Left renal pelvis (tissue), 4 donors: ENCODE measurements around the gene MEN1. TPM values are rescaled to one million over a fixed set of nuclear protein-coding genes. Genes with fewer than 3 reads are reported as not detected.

Source experiments
- DNase-seq, 4 donors: peaks; one replicate each; pipeline ENCODE4 v3.0.0-alpha.2; 2013; ENCODE audit warnings: low read depth in 4 of 4, low spot score in 3 of 4
- polyA plus RNA-seq, 4 donors: library from polyadenylated mRNA; unstranded; fragments of 120-200 nt; gene quantifications; one replicate each; pipeline ENCODE4 v1.2.1, GENCODE V29; 2013; ENCODE audit not compliant: insufficient read length in 4 of 4

The MEN1 gene
- polyA plus RNA-seq, 4 donors = 31.4 to 50.8 (median 36.5) TPM

DNA sequence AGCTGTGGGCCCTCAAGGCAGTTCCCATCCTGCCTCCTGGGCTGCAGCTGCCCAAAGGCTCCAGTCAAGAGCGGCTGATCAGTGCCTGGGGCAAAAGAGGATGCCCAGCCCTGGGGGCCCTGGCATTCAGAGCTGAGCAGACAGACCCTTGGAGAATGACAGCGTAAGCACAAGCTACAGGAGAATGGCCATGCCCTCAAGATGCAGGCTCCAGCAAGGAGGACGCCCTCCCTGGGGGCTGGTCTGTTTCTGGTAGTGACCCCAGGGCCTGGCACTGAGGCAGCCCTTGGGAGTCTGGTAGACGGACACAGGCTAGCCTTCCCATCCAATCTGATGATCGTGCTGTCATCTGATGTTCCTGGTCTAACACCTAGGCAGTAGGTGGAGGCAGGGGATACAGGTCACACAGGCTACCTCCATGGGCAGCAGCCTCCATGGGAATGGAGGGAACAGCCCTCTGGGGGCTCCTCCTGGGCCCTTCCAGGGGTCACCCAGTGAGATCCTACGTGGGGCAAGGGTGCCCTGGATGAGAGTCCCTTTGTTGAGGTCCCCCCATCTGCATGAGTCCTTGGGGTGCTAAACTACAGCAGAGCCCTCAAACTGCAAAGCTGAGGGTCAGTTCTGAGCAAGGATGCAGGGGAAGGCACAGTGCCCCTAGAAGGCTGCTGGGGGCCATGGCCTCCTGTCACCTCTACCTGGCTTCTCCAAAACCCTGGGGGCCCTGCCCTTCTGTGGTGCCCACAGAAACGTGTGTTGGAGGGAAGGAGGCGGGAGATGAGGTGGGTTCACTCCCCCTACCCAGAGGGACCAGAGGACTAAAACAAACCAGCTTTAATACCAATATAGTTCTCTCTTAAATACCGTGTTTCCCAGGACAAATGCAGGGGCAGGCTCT, 21.8 kb downstream of the MEN1 start:
- no peak for DNase-seq

DNA sequence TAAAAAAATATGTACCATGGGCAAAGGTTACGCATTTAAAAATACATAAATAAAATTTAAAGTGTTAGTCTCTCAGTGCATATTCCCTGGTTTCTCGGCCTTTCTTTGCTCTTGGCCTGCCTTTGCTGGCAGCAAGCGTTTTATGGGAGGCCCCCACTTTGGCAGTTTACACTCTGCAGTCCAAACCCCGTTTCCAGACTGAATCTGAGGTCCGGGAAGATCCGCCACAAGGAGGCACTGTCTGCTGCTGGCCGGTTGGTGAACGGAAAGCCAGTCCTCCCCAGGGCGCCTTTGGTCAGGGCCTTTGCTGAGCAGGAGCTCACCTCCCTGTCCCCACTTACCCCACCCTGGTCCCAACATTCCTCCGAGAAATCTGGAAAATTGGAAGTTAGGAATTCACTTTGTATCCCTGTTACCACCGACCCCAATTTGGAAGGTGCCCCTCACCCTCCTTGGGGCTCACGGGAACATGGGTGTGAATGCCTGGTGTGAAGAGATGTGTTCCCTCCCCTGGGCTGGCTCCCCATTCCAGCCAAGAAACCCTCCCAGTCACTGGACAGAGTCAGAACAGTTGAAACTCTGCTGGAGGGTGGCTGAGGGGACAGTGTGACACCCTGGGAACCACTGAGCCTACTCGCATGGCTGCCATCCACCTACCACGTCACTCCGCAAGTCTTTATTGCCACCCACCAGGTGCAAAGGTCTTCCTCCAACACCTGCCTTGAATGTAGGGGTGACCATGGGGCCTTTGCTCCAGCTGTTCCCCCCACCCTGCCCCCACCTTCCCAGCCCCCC, 22.6 kb downstream of the MEN1 start:
- no peak for DNase-seq

- DNase-seq = no peak
These were observed 24.0 kb downstream of the MEN1 start for GRCh38 chr11:64786308-64786707.

GRCh38 chr11:64784813-64785581, 25.4 kb downstream of the MEN1 start:
- DNase-seq = no peak

DNA sequence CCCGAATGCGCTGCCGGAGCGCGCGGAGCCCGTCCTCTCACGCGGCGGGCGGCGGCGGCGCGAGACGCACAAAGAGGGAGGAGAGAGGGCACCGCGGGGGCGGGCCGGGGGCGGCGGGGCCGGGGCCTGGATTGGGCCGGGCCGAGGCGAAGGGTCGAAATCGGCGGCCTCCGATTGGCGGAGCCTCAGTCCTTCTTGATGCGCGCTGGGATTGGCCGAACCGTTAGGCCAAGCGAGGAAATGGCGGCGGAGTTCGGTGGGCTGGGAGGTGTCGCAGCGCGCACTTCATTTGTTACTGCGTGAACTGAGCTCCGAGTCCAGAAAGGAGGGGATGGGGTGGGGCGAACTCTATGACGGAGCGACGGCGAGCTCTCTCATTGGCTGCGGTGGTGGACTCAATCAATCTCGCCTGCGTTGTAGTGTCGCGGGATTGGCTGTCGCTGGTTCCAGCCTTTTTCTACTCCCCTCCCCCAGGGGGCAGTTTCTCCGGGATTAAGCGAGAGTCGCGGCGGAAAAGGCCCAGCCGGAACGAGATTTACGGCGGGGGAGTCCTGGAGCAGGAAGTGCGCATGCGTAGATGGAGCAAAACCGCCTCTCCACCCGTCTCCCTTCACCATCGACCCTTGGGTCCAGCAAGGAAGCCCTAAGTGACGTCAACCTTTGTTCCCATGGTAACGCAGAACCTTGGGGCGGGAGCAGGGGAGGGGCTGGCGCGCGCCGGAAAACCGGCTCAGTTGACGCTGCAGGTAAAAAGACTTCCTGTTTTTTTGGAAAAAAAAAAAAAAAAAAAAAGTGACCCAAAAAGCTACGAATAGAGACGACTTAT, 31.7 kb downstream of the MEN1 start, which contains the start of gene SF1:
Gene SF1, minus strand, starts transcription at position 70 of the 826 bp plus-strand sequence. CDS start 150 bp downstream, outside the sequence.
- DNase-seq = peak; percentile 100

GRCh38 chr11:64778223-64778472, 32.2 kb downstream of the MEN1 start:
- no peak for DNase-seq

DNA sequence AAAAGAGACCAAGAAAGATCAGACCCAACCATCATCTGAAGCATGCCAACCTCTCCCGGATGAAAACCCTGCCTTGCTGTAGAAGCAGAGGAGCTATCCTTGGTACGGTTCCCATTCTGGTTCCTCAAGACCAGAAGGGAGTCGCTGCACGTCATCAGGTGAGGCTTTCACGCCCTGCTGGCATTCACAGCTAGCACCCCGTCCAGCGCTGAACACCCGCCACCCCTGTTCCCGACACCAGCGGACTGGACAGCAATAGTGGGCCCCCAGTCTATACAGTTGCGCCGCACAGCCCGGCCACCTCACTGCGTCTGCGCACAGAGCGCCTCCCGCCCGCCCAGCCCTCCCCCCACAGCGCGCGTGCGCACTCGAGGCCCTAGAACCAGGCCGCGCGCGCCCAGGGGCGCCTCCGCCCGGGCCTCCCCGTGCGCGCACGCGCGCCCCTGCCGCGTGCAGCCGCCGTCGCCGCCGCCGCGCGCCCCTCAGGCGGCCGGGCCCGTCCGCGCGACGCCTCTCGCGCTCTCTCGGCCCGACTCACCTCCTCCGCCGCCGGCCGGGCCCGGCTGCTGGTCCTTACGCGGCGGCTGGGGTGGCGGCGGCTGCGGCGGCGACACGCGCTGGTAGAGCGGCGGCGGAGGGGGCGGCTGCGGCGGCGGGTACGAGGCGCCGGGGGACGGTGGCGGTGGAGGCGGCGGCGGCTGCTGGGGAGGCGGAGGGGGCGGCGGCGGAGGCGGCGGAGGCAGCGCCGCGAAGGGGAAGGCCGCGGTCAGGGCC, 32.7 kb downstream of the MEN1 start:
- peak in 2 of 4 donors; percentile 77 to 80 for DNase-seq

DNA sequence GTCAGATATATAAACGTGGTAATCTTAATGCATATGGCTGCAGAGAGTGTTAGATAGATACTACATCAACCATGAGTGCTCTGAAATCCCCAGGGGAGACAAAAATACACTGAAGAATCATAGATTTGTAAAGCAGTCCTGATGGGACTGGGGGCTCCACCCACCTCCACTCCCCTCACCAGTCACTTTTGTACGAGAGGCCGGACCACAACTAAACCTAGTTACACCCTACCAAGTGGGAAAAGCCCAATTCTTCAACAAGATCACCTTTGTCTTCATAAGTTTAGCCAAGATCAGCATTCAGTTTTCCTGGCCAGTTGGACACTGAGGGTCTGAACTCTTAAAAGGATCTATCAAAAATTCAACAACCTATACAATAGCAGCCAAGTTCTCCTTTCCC, 33.5 kb downstream of the MEN1 start:
- DNase-seq = no peak

GRCh38 chr11:64776425-64776824, 33.9 kb downstream of the MEN1 start:
- no peak for DNase-seq

- no peak for DNase-seq
These were observed 36.2 kb downstream of the MEN1 start for GRCh38 chr11:64774144-64774543.

GRCh38 chr11:64772303-64773018, 37.9 kb downstream of the MEN1 start:
- no peak for DNase-seq

DNA sequence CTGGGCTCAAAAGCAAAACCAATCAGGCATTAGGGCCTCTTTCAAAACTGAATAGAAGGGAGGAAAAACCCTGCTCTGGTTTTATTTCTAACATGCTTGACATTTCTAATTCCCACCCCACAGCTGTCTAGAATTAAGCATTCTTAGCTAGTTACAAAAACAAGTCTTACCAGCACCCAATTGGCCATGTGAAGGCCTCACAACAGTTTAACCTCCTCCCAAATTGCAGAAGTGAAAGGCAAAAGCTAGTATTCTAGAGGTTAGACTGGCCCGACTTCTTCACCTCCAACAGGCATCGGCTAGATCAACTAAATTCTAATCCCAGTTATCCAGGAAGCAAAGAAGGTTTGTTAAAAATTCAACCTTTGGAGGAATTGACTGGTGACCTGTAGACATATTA, 38.5 kb downstream of the MEN1 start:
- DNase-seq = no peak

GRCh38 chr11:64770120-64770519, 40.2 kb downstream of the MEN1 start:
- no peak for DNase-seq

GRCh38 chr11:64769283-64769682, 41.1 kb downstream of the MEN1 start:
- DNase-seq = no peak

DNA sequence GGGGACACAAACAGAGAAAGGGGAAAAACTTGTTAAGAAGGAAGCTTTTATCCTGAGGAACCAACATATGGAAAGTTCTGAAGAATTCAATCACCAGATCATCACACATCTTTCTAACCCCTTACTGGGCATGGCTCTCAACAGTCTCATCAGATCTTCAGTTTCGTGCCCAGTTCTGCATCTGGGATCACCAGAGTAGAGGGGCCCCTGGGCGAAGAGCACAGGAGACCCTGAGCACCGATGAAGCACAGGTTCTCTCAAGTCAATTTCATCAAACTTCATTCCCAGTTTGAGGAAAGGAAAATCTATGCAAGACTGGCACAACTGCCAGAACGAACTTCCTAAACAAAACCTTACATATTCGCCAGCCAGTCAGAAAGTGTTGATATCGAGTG, 42.1 kb downstream of the MEN1 start:
- no peak for DNase-seq

DNA sequence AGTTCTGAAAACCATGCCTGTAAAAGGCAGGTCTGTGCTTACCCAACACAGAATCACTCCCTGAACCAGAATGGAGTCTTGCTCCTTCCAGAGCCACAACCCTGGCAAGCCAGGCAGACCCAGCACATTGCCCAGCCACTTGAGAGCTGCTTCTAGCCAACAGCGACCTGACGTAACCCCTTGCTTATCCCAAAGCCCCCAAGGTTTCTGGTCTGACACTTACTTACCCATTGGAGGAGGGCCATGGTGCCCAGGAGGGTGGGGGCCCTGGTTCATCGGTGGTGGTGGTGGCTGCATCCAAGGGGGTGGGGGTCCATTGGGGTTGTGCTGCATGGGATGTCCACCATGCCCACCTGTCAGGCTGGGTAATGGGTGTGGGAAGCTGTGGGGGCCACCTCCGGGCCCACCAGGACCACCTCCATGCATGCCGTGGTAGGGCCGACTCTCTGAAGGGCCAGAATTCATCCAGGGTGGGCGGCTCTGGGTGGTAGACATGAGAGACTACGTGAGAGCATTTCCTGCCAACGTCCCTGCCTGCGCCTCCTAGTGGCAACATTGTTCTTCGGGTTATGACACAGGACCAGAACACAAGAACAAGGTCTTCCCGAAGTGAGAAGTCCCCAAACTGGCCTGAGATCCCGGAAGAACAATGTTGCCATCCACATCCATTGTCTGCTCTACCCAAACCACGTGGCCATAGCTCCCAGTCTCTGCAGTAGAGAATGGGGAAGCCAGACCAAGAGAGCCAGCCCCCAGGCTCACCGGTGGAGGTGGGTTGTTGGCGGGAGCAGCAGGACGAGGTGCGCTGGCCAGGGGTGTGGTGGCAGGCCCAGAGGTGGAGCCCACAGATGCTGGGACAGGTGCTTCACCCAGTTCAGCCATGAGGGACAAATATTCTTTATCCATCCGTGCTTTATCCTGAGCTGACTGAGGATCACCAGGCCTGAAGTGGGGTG, 42.7 kb downstream of the MEN1 start:
- DNase-seq = no peak

- DNase-seq = no peak
These were observed 43.5 kb downstream of the MEN1 start for GRCh38 chr11:64766881-64767280.
